ENCODE measurements around the gene PEX26. TPM values are rescaled to one million over a fixed set of nuclear protein-coding genes. Genes with fewer than 3 reads are reported as not detected.
A peak's percentile ranks its signal among the peaks of the same experiment; 100 is the strongest.

Gene PEX26
- total and polyA plus RNA-seq, 9 of the 15 experiments (the other 6 are each of a cell fraction or from before 2014, with no cell fraction given) = 0.35 to 39.6 (median 17.4) TPM

GRCh38 chr22:18077639-18078328 lies at the start of gene PEX26 (continued):
- TF ChIP-seq, protein P1, sequence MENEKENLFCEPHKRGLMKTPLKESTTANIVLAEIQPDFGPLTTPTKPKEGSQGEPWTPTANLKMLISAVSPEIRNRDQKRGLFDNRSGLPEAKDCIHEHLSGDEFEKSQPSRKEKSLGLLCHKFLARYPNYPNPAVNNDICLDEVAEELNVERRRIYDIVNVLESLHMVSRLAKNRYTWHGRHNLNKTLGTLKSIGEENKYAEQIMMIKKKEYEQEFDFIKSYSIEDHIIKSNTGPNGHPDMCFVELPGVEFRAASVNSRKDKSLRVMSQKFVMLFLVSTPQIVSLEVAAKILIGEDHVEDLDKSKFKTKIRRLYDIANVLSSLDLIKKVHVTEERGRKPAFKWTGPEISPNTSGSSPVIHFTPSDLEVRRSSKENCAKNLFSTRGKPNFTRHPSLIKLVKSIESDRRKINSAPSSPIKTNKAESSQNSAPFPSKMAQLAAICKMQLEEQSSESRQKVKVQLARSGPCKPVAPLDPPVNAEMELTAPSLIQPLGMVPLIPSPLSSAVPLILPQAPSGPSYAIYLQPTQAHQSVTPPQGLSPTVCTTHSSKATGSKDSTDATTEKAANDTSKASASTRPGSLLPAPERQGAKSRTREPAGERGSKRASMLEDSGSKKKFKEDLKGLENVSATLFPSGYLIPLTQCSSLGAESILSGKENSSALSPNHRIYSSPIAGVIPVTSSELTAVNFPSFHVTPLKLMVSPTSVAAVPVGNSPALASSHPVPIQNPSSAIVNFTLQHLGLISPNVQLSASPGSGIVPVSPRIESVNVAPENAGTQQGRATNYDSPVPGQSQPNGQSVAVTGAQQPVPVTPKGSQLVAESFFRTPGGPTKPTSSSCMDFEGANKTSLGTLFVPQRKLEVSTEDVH (IDR thresholded peaks at IDR 0.05; ENCODE audit: low read depth, partially characterized antibody) = peak; percentile 82
- TF ChIP-seq KLF1 (tag; IDR thresholded peaks at IDR 0.05) (peak; percentile 79), POLR2B (IDR thresholded peaks at IDR 0.05; ENCODE audit: low read depth, partially characterized antibody) (peak; percentile 44), RBFOX2 (IDR thresholded peaks at IDR 0.05; ENCODE audit: low read depth, low read length) (peak; percentile 96), ZBTB34 (CRISPR knock-in tag; IDR thresholded peaks at IDR 0.05) (no peak), SMAD2 (IDR thresholded peaks at IDR 0.05; ENCODE audit: low read depth, low read length) (no peak), ZNF146 (CRISPR knock-in tag; IDR thresholded peaks at IDR 0.05; ENCODE audit: unreplicated experiment) (no peak), TRIM24 (IDR thresholded peaks at IDR 0.05) (0 out of 4 replicates have a peak, but pooled peaks of 1 of the 2 experiments have one; percentile 22), CREB5 (CRISPR knock-in tag; IDR thresholded peaks at IDR 0.05) (no peak), C11orf30 (IDR thresholded peaks at IDR 0.05; ENCODE audit: low read depth) (peak; percentile 88; the same call in 1 of the 2 replicates), MYC (IDR thresholded peaks at IDR 0.05; ENCODE audit: low read depth, low read length) (peak; percentile 85), MYC (CRISPR knock-in tag; IDR thresholded peaks at IDR 0.05; ENCODE audit: borderline replicate concordance, low read depth) (peak; percentile 68; the same call in 1 of the 2 replicates), CTBP1 (IDR thresholded peaks at IDR 0.05; ENCODE audit: borderline replicate concordance) (peak; percentile 79), PHF8 (IDR thresholded peaks at IDR 0.05; ENCODE audit: borderline replicate concordance, low read length) (peak; percentile 89), POLR2A (conservative IDR thresholded peaks at IDR 0.05) (peak; percentile 86), ZNF217 (CRISPR knock-in tag; IDR thresholded peaks at IDR 0.05) (no peak), FIP1L1 (IDR thresholded peaks at IDR 0.05; ENCODE audit: low read depth, low read length, poor library complexity, severe bottlenecking) (peak; percentile 29), MTA3 (IDR thresholded peaks at IDR 0.05; ENCODE audit: borderline replicate concordance) (0 out of 2 replicates have a peak, but pooled peaks have one; percentile 17), COPS2 (conservative IDR thresholded peaks at IDR 0.05) (no peak), ZNF263 (CRISPR knock-in tag; IDR thresholded peaks at IDR 0.05; ENCODE audit: borderline replicate concordance) (0 out of 2 replicates have a peak, but pooled peaks have one; percentile 11), MBD2 (IDR thresholded peaks at IDR 0.05; ENCODE audit: borderline replicate concordance, low read depth) (peak; percentile 83), POLR2G (IDR thresholded peaks at IDR 0.05; ENCODE audit: low read depth, low read length) (peak; percentile 97), ZC3H11A (IDR thresholded peaks at IDR 0.05; ENCODE audit: low read depth, low read length) (0 out of 2 replicates have a peak, but pooled peaks have one; percentile 62), ELF4 (CRISPR knock-in tag; IDR thresholded peaks at IDR 0.05) (0 out of 2 replicates have a peak, but pooled peaks have one; percentile 25)
